ENCODE data around the gene BPIFB3. TPM values are rescaled to one million over a fixed set of nuclear protein-coding genes. Genes with fewer than 3 reads are reported as not detected.

Gene BPIFB3
- total RNA-seq, 3 donors from 2014 or later: not detected

DNA sequence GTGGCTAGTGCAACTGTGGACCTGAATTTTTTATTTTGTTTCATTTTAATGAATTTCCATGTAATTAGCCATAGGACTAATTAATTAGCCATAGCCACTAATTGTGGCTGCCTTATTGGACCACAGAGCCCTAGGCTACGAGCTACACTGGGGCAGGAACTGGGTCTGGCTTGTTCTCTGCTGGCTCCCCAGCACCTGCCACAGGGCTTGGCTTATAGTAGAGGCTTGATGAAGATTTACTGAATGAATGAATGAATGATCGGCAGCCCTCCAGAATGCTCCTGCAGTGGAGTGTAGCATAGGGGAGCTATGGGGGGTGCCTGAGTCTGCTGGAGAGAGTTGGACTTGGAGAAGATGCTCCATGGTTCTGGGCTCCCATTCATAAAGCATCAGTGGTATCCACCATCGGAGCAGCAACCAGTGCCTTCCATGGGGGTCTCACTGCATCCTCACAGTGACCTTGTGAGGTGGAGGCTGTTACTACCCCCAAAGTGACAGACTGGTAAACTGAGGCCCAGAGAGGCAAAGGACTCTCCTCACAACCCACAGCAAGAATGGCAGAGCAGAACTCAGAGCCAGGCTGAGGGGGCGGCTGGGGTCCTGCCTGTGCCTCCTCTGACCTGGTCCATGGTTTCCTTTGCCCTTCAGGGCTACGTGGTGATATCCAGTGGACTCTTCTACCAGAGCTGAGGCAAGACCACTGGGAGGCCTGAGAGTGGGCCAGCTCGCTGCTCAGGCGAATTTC lies 30.8 kb upstream of the BPIFB3 start:
- DNase-seq (no peak), ATAC-seq (no peak)
- Mint-ChIP-seq H3K36me3 (ENCODE audit: insufficient read depth) (no peaks in the 10 kb centered on the region), H3K9me3 (no peaks in the 10 kb centered on the region), H3K27me3 (ENCODE audit: low read depth) (no peaks in the 10 kb centered on the region), H3K4me1 (ENCODE audit: low read depth) (no peaks in the 10 kb centered on the region), H3K4me3 (no peak overlapping the region)

DNA sequence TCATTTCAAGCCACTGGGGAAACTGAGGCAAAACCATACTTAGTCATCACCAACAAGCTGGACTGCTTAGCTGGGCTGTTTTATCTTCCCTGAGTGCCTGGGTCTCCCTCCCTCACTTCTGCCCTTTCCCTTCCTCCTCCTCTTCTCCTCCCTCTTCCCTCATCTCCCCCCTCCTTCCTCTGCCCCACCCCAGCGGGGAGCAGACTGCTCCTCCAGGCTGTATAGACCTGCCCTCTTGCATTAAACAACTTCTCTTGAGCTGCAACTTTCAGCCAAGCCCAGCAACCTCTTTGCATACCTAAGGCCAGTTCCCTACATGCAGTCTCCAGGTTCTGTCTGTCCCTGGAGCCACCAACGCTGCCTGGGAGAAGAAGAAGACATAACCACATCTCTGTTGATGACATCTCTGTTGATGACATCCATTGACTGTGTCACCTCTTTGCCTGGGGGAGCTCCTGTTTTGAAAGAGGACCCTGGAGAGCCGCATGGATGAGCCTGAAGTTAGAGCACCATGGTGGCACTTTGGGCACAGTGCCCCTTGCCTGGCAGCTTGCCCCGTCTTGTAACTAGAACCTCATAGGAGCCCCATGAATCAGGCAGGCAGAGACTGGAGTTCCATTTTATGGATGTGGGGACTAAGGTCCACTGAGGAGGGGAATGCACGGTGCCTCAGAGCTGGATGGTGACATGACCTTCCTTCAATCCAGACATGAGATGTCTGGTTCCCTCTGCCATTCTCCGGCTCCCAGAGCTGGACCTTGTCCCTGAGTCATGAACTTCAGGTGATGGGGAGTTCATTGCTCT lies 30.1 kb upstream of the BPIFB3 start:
- Mint-ChIP-seq H3K4me1 (ENCODE audit: low read depth) (no peaks in the 10 kb centered on the region), H3K9me3 (no peaks in the 10 kb centered on the region), H3K36me3 (ENCODE audit: insufficient read depth) (no peaks in the 10 kb centered on the region)

DNA sequence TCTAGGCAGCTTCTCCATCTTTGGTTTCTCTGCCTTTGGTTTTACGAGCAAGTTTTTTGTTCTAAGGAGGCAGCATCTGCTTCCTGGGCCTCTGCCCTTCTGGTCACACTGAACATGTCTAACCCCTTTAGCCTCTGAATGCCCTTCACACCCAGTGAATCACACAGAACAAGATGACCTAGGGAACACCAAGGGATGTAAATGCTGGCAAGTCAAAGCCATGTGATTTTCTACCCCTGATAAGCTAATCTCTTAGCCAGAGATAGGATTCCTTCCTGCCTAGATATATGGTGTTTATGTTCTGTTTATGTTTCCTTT lies 29.5 kb upstream of the BPIFB3 start:
- Mint-ChIP-seq H3K9me3 (no peaks in the 10 kb centered on the region), H3K4me3 (no peak overlapping the region), H3K4me1 (ENCODE audit: low read depth) (no peaks in the 10 kb centered on the region), H3K36me3 (ENCODE audit: insufficient read depth) (no peaks in the 10 kb centered on the region), H3K27me3 (ENCODE audit: low read depth) (no peaks in the 10 kb centered on the region)
- no peak for ATAC-seq
- no peak for DNase-seq

More for the DNA sequence above, 30.1 kb upstream of the BPIFB3 start:
- H3K27me3 Mint-ChIP-seq (ENCODE audit: low read depth): no peaks in the 10 kb centered on the region
- no peak overlapping the region for H3K4me3 Mint-ChIP-seq
- ATAC-seq (no peak), DNase-seq (no peak)

DNA sequence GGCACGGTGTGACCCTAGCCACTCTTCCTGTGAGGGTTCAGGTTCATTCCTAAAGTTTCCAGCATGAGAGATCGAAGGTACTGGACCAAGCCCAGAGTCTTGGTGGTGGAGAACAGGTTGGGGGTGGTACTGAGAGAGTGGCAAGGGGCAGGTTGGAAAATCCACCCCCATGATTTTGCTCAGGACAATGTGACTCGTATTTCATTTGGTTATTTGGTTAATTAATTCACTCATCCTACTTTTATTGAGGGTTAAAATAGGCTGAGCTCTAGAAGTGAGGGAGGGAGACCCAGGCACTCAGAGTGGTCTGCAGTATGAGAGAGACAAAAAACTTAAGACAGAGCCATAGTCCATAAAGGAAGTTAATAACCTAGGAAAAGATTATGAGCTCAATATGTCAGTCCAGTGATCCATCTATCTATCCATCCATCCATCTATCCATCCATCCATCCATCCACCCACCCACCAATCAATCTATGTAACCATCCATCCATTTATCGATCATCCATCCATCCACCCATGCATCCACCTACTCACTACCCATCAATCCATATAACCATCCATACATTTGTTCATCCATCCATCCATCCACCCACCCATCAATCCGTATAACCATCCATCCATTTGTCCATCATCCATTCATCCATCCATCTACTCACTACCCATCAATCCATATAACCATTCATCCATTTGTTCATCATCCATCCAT lies 28.9 kb upstream of the BPIFB3 start:
- Mint-ChIP-seq H3K4me3 (no peak overlapping the region), H3K9me3 (no peaks in the 10 kb centered on the region), H3K36me3 (ENCODE audit: insufficient read depth) (no peaks in the 10 kb centered on the region), H3K4me1 (ENCODE audit: low read depth) (no peaks in the 10 kb centered on the region), H3K27me3 (ENCODE audit: low read depth) (no peaks in the 10 kb centered on the region)
- ATAC-seq (no peak), DNase-seq (no peak)

DNA sequence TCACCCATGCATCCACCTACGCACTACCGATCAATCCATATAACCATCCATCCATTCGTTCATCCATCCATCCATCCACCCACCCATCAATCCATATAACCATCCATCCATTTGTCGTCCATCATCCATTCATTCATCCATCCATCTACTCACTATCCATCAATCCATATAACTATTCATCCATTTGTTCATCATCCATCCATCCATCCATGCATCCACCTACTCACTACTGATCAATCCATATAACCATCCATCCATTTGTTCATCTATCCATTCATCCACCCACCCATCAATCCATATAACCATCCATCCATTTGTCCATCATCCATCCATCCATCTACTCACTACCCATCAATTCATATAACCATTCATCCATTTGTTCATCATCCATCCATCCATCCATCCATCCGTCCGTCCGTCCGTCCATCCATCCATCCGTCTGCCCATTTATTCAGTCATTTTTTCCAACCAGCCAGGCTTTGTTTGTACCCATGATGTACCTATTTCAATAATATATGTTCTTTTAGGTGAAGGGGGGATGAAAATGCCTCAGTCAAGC lies 28.3 kb upstream of the BPIFB3 start:
- no peaks in the 10 kb centered on the region for H3K9me3 Mint-ChIP-seq
- ATAC-seq (no peak), DNase-seq (no peak)
- H3K4me3 Mint-ChIP-seq: no peak overlapping the region
- H3K36me3 Mint-ChIP-seq (ENCODE audit: insufficient read depth): no peaks in the 10 kb centered on the region
- no peaks in the 10 kb centered on the region for H3K4me1 Mint-ChIP-seq (ENCODE audit: low read depth)
- H3K27me3 Mint-ChIP-seq (ENCODE audit: low read depth): no peaks in the 10 kb centered on the region

DNA sequence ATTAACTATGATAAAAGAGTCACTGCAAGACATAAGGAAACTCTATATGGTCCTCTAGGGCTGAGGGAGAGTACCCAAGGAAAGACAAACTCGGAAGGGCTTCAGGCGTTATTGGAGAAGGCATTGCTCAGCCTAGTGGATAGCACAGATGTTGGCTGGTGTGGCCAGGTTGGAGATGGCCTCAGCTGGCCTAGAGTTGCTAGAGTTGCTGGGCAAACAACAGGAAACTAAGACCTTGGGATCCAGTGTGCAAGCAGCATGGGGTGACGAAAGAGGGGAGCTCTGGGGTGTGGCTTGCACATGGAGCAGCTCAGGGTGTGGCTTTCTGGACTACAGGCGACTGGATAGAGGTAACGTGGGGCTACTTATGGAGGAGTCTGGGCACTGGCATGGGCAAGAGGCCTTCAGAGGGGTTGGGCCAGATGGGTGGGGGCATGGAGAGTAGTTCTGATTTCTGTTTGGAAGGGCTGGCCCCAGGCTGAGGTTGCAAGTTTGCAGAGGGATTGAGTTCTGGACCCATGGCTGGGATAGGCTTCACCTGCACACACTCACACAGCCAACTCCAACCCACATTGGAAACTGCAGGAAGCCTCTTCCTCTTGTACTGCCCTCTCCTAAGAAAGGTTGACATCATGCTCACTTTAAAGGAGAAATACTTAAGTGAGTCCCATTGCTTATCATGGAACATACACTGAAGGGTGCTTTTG lies 27.5 kb upstream of the BPIFB3 start:
- no peaks in the 10 kb centered on the region for H3K9me3 Mint-ChIP-seq
- H3K4me1 Mint-ChIP-seq (ENCODE audit: low read depth): no peaks in the 10 kb centered on the region
- no peak for DNase-seq
- H3K36me3 Mint-ChIP-seq (ENCODE audit: insufficient read depth): no peaks in the 10 kb centered on the region
- H3K27me3 Mint-ChIP-seq (ENCODE audit: low read depth): no peaks in the 10 kb centered on the region
- no peak for ATAC-seq
- H3K4me3 Mint-ChIP-seq: no peak overlapping the region

DNA sequence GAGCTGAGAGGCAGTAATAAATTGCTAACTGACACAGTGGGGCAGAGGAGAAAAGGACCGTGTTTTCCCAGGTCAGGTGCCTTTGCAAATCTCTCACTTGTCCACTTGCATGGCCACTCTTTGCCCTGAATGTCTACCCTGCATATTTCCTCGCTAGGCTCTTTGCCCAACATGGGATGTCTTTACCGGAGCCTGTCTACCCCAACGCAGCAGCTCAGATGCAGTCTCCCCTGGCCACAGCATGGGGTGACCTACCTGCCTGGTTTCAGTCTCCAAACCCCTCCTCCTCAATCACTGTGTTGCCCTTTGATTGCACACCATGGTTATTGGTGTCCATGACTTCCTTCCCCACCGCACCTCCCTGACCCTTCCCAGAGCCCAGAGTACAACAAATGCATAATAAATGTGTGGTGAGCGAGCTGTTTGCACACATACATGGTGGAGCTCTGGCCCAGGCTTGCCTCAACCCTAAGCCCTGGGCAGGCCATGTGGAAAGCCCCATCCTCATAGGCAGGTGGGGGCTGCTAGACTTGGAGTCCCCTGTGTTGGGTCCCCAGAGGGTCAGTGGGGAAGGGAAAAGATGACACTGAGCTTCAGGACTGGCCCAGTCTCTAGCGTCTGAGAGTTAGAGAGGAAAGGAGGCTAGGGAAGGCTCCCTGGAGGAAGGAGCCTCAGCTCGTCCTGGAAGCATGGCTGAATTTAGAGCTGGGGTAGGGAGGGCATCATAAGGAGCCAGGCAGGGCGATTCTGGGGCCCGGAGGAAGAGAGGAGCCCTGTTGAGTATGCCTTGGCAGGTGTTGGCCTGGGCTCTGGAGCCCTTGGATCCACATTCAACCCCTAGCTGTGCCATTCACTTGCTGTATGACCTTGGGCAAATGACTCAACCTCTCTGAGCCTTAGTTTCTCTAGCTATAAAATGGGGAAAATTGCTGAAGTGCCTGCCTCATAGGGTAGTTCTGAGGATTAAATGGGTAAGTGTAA lies 26.6 kb upstream of the BPIFB3 start:
- DNase-seq: no peak
- H3K27me3 Mint-ChIP-seq (ENCODE audit: low read depth): no peaks in the 10 kb centered on the region
- H3K4me1 Mint-ChIP-seq (ENCODE audit: low read depth): no peaks in the 10 kb centered on the region
- no peak overlapping the region for H3K4me3 Mint-ChIP-seq
- no peak for ATAC-seq
- H3K36me3 Mint-ChIP-seq (ENCODE audit: insufficient read depth): no peaks in the 10 kb centered on the region
- H3K9me3 Mint-ChIP-seq: no peaks in the 10 kb centered on the region

DNA sequence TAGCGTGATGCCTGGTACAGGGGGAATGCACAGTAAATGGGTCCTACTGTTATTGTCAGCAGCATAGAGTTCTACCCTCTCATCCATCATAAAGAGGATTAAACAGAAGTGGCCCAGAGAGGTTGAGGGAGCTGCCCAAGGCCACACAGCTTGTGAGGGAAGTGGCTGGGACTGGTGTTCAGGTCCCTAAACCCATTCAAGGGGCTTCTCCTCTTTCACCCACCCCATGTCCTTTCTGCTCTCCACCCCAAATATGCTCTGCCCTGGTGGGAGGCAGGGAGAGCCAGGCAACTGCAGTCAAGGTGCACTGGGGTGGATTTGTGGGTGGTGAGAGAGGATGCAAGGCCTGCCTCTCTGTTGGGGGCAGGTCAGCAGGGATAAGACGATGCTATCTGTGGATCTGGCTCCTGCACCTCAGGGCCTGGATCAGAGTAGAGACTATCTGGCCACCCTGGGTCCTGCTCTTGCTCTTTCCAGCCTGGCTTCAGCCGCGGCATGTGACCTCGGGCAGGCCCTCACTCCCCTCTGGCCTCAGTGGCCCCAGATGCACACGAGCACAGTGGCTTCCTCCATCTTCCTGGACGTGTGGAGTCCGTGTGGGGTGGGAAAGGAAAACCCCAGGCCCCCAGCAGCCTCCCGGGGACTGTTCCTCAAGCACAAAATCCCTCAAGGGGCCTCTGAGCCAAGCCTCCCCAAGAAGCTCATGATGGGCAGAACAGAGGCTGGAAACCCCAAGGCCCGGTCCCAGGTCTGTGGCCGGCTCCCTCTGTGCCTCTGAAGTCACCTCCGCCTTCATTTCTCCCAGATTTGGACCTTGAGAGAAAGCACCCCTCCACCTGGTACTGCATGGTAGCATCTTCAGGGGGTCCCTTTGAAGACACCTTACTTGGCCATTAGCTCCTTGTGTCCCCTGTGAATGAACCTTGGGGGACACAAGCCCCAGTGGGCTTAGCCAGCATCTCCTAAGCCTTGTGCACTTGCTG lies 25.6 kb upstream of the BPIFB3 start:
- Mint-ChIP-seq H3K27me3 (ENCODE audit: low read depth) (no peaks in the 10 kb centered on the region), H3K4me3 (no peak overlapping the region), H3K9me3 (no peaks in the 10 kb centered on the region), H3K36me3 (ENCODE audit: insufficient read depth) (no peaks in the 10 kb centered on the region), H3K4me1 (ENCODE audit: low read depth) (no peaks in the 10 kb centered on the region)
- no peak for ATAC-seq
- DNase-seq: no peak

DNA sequence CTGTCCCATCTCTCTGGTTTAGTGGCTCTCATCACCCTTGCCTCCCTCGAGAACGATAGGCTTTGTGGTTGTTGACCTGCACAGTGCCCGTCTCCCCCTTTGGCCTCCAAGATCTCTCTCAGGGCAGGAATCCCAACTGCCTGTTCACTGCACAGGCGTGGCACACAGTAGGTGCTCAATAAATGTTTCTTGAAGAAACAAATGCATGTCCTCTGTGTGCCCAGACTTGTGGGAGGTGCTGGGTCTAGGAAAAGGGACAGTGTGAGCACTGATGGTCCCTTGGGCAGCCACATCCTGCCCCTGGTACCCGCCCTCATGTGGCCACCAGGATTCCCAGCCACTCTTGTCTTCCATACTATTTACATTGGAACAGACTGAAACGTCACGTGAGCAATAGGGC lies 24.8 kb upstream of the BPIFB3 start:
- Mint-ChIP-seq H3K4me1 (ENCODE audit: low read depth) (no peaks in the 10 kb centered on the region), H3K9me3 (no peaks in the 10 kb centered on the region), H3K27me3 (ENCODE audit: low read depth) (no peaks in the 10 kb centered on the region), H3K36me3 (ENCODE audit: insufficient read depth) (no peaks in the 10 kb centered on the region), H3K4me3 (no peak overlapping the region)
- ATAC-seq: no peak
- no peak for DNase-seq

DNA sequence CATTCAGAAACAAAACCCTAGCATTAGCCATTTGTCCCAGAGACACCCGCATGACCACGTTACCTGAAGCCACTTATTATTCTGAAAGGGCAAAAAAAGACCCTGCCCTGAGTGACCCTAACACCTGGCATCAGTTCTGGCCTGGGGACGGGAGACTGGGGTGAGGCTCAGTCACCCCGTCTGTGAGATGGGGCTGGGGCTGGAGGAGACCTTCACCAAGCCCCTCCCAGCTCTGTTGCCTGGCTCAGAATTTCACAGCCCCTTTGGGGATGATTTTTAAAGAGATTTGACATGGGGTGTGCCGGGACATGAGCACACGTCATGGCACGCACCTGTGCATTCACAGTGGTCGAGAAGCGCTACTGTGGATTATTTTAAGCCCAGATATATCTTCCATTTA lies 23.6 kb upstream of the BPIFB3 start:
- H3K9me3 Mint-ChIP-seq: no peaks in the 10 kb centered on the region
- ATAC-seq (no peak), DNase-seq (no peak)
- H3K36me3 Mint-ChIP-seq (ENCODE audit: insufficient read depth): no peaks in the 10 kb centered on the region
- H3K4me3 Mint-ChIP-seq: no peak overlapping the region
- no peaks in the 10 kb centered on the region for H3K4me1 Mint-ChIP-seq (ENCODE audit: low read depth)
- H3K27me3 Mint-ChIP-seq (ENCODE audit: low read depth): no peaks in the 10 kb centered on the region

DNA sequence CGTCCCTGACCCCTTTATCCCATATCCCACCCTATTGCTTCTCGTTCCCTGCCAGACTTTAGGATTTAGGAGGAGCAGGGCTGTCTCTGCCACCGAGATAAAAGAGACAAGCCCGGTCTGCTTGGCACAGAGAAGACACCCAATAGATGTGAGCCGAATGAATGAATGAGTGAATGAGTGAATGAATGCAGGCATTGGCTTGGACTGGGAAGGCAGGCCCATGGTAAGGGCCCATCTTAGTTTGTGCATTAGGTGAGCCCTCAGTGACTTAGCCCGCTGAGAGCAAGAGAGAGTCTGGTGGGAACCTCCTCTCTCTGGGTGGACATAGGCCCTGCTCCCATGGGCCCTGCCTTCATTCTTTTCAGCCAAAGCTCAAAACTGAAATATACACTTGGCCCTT lies 23.1 kb upstream of the BPIFB3 start:
- H3K36me3 Mint-ChIP-seq (ENCODE audit: insufficient read depth): no peaks in the 10 kb centered on the region
- no peak for DNase-seq
- ATAC-seq: no peak
- no peaks in the 10 kb centered on the region for H3K4me1 Mint-ChIP-seq (ENCODE audit: low read depth)
- H3K27me3 Mint-ChIP-seq (ENCODE audit: low read depth): no peaks in the 10 kb centered on the region
- H3K4me3 Mint-ChIP-seq: no peak overlapping the region
- no peaks in the 10 kb centered on the region for H3K9me3 Mint-ChIP-seq

DNA sequence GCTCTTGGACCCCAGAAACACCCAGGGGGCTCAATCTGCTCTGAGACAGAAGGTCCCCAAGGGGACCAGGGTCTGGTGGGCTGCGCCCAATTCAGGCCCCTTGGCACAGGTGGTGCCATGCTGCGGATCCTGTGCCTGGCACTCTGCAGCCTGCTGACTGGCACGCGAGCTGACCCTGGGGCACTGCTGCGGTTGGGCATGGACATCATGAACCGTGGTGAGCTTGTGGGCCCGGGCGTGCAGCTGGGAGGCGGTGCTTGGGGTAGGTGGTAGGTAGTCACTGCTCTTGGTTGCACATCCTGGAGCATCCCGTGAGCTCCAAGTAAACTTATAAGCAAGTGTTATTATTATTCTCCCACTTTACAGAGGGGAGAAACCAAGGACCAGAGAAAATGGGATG lies 22.2 kb upstream of the BPIFB3 start, which contains the start of gene BPIFB6:
Gene BPIFB6 (plus strand): TSS at position 118 of the 400 bp plus-strand sequence. CDS start 0 bp downstream, at position 118.
- H3K27me3 Mint-ChIP-seq (ENCODE audit: low read depth): no peaks in the 10 kb centered on the region
- ATAC-seq: no peak
- no peak within 1 kb of the TSS for H3K4me3 Mint-ChIP-seq
- no peaks in the 10 kb centered on the region for H3K36me3 Mint-ChIP-seq (ENCODE audit: insufficient read depth)
- DNase-seq: no peak
- no peaks in the 10 kb centered on the region for H3K4me1 Mint-ChIP-seq (ENCODE audit: low read depth)
- no peaks in the 10 kb centered on the region for H3K9me3 Mint-ChIP-seq

Data from activated T-cell treated with anti-CD3 and anti-CD28 coated beads, Interleukin-2, amount 50 U/mL, for 4 hours (primary cell).